Gastrocnemius medialis (tissue), 4 donors: Measurements from ENCODE around the gene PIEZO1. TPM values are rescaled to one million over a fixed set of nuclear protein-coding genes. Genes with fewer than 3 reads are reported as not detected.

Experiments
- ATAC-seq, 2 donors: fragments of 150-250 bp; one replicate each; pipeline ENCODE4 v1.9.1; 2016
- DNase-seq, 2 donors: peaks; one replicate each; pipeline ENCODE4 v3.0.0-alpha.2; 2019
- H3K27ac ChIP-seq, 4 donors: fragments of 200-600 bp; sonication (generic); 1 replicate in 1 of 4; 2 replicates in 3 of 4; pipeline ENCODE4 v1.5.1; 2016 to 2018; ENCODE audit warnings: mild to moderate bottlenecking in 2 of 4, moderate library complexity in 1 of 4
- H3K27me3 ChIP-seq, 3 donors: fragments of 200-600 bp; sonication (generic) in 2 of 3; 1 replicate in 1 of 3; 2 replicates in 2 of 3; pipeline versions ENCODE4 v1.5.1 to v1.6.0; 2016 to 2019; ENCODE audit warnings: mild to moderate bottlenecking in 1 of 3, moderate library complexity in 1 of 3
- H3K36me3 ChIP-seq, 2 donors: fragments of 200-600 bp; sonication (generic) in 1 of 2; one replicate each; pipeline ENCODE4 v1.5.1; 2017 to 2018
- H3K4me1 ChIP-seq, 2 donors: fragments of 200-600 bp; sonication (generic) in 1 of 2; one replicate each; pipeline ENCODE4 v1.5.1; 2016 to 2017; ENCODE audit warnings: mild to moderate bottlenecking in 2 of 2
- H3K4me3 ChIP-seq, 4 donors: fragments of 200-600 bp; sonication (generic) in 3 of 4; 1 replicate in 1 of 4; 2 replicates in 3 of 4; pipeline ENCODE4 v1.5.1; 2016 to 2019; ENCODE audit warnings: mild to moderate bottlenecking in 2 of 4
- H3K9me3 ChIP-seq, 3 donors: fragments of 200-600 bp; sonication (generic) in 2 of 3; 1 replicate in 1 of 3; 2 replicates in 2 of 3; pipeline ENCODE4 v1.5.1; 2016 to 2019
- POLR2A ChIP-seq, 2 donors: fragments of 450-650 bp; IDR thresholded peaks; one replicate each; pipeline ENCODE4 v1.6.1; 2017; ENCODE audit warnings: antibody characterized with exemption in 2 of 2, mild to moderate bottlenecking in 2 of 2, moderate library complexity in 2 of 2
- in situ Hi-C, 4 donors: fragments of 200-750 bp; cut with MboI; loops; one replicate each; pipeline versions ENCODE4 v1.15.0 to v1.8.0; 2017; ENCODE audit warnings: low sequenced_read_pairs in 4 of 4
- intact Hi-C: fragments of 100-400 bp; cut with DNase I; formaldehyde crosslinking; loops from one replicate; pipeline ENCODE4 v1.15.1; 2023; ENCODE audit warnings: low total_unique reads
- total RNA-seq, 4 donors: library from RNA; depleted of rRNA; stranded (reverse); fragments of >200 nt; gene quantifications; one replicate each; pipeline versions ENCODE4 v1.1.0 to v1.2.3, GENCODE V29; 2016
- TF ChIP-seq, protein P1 (sequence below), 5 experiments: fragments of 450-650 bp in 3 of 5; fragments of 200-600 bp in 2 of 5; sonication (generic) in 2 of 5; IDR thresholded peaks in 4 of 5; conservative IDR thresholded peaks in 1 of 5; 1 replicate in 4 of 5; 2 replicates in 1 of 5; pipeline ENCODE4 v1.5.1; 2016 to 2019; ENCODE audit warnings: antibody characterized with exemption in 5 of 5, mild to moderate bottlenecking in 3 of 5, moderate library complexity in 3 of 5

The PIEZO1 gene
- total RNA-seq, 4 donors from 2014 or later, result 9.0 to 37.0 (median 16.5) TPM

DNA sequence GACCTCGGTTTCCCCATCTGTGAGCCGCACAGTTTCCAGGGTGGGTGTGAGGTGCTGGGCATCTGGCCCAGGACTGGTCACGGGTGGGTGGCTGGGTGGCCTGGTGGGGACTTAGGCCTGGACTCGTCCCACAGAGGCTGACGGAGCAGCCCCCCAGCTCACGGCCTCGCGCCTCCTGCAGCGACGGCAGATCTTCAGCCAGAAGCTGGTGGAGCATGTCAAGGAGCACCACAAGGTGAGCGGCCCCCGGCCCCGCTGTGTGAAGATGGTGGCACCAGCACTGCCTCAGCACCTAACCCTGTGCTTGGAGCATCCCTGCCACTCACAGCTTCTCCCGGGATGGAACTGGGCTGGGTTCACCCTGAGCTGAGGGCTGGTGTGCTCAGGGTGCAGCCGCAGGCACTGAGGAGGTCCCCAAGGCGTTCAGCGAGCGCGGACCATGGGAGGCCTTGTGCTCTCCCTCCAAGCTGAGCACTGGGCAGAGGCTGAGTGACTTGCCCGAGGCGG lies 20.9 kb upstream of the PIEZO1 start:
- Histone ChIP-seq H3K27me3 (peaks cover 0 to 10% (median 6%) of the 10 kb centered on the region in 3 donors), H3K4me1 (peaks cover 10 to 18% of the 10 kb centered on the region in 2 donors), H3K27ac (no peak overlapping the region), H3K9me3 (no peaks in the 10 kb centered on the region), H3K36me3 (peaks cover 0 to 10% of the 10 kb centered on the region in 2 donors), H3K4me3 (no peak overlapping the region)
- intact Hi-C loops, result no loop called here
- ATAC-seq (no peak), DNase-seq (no peak)
- in situ Hi-C loops, result no loop called here
- TF ChIP-seq, protein P1, sequence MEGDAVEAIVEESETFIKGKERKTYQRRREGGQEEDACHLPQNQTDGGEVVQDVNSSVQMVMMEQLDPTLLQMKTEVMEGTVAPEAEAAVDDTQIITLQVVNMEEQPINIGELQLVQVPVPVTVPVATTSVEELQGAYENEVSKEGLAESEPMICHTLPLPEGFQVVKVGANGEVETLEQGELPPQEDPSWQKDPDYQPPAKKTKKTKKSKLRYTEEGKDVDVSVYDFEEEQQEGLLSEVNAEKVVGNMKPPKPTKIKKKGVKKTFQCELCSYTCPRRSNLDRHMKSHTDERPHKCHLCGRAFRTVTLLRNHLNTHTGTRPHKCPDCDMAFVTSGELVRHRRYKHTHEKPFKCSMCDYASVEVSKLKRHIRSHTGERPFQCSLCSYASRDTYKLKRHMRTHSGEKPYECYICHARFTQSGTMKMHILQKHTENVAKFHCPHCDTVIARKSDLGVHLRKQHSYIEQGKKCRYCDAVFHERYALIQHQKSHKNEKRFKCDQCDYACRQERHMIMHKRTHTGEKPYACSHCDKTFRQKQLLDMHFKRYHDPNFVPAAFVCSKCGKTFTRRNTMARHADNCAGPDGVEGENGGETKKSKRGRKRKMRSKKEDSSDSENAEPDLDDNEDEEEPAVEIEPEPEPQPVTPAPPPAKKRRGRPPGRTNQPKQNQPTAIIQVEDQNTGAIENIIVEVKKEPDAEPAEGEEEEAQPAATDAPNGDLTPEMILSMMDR (IDR thresholded peaks at IDR 0.05 in 4 of 5, conservative IDR thresholded peaks at IDR 0.05 in 1 of 5), result no peak
- TF ChIP-seq POLR2A (IDR thresholded peaks at IDR 0.05), result no peak

DNA sequence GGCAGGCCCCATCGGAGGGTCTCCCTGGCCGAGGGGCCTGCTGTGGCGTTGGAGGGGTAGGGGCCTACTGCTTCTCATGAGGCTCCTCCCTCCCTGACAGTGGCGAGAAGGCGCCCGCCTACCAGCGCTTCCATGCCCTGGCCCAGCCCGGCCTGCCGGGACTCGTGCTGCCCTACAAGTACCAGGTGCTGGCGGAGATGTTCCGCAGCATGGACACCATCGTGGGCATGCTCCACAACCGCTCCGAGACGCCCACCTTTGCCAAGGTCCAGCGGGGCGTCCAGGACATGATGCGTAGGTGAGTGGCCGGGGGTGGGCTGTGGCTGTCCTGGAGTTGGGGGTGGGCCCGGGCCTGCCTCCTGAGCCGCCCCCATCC lies 20.3 kb upstream of the PIEZO1 start:
- TF ChIP-seq POLR2A (IDR thresholded peaks at IDR 0.05), result no peak
- TF ChIP-seq, protein P1 (IDR thresholded peaks at IDR 0.05 in 4 of 5, conservative IDR thresholded peaks at IDR 0.05 in 1 of 5), result no peak
- ATAC-seq (no peak), DNase-seq (no peak)
- intact Hi-C loops, result no loop called here
- no peak overlapping the region for H3K4me3 ChIP-seq
- no peak overlapping the region for H3K27ac ChIP-seq
- H3K36me3 ChIP-seq, result peaks cover 0 to 10% of the 10 kb centered on the region in 2 donors
- H3K27me3 ChIP-seq, result peaks cover 0 to 10% (median 6%) of the 10 kb centered on the region in 3 donors
- H3K9me3 ChIP-seq, result no peaks in the 10 kb centered on the region
- peaks cover 4 to 12% of the 10 kb centered on the region in 2 donors for H3K4me1 ChIP-seq
- in situ Hi-C loops, result no loop called here

DNA sequence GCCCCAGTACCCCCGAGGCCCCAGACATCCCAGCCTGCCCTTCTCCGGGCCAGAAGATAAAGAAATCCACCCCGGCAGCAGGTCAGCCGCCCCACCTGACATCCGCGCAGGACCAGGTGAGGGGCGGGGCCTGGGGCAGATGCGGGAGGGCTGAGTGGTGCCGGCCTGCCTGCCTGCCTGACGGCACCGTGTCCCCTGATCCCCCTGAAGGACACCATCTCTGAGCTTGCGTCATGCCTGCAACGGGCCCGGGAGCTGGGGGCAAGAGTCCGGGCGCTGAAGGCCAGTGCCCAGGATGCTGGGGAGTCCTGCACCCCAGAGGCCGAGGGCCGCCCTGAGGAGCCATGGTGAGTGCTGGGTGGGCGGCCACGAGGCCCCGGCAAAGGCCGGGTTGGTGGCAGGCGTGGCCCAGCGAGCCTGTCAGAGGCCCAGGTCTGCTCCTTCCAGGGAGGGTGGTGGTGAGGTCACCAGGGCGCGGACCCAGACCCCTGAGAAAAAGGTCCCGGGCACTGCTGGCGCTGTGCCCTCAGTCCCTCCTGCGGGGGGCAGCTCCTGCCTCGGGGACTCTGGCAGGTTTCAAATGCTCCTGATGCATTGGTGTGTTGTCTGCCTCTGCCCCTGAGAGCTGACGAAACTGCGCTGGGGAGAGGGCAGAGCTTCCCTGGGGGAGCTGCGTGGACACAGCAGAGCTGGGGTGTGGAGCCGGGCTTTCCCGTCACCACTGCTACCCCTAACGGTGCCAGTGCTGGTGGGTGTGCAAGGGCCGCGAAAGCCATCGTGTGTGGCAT lies 19.7 kb upstream of the PIEZO1 start:
- Histone ChIP-seq H3K36me3 (peaks cover 0 to 10% of the 10 kb centered on the region in 2 donors), H3K27ac (no peak overlapping the region), H3K4me1 (peaks cover 0 to 6% of the 10 kb centered on the region in 2 donors), H3K9me3 (no peaks in the 10 kb centered on the region), H3K4me3 (no peak overlapping the region), H3K27me3 (peaks cover 0 to 10% (median 6%) of the 10 kb centered on the region in 3 donors)
- no peak for ATAC-seq
- TF ChIP-seq POLR2A (IDR thresholded peaks at IDR 0.05), result no peak
- TF ChIP-seq, protein P1 (IDR thresholded peaks at IDR 0.05 in 4 of 5, conservative IDR thresholded peaks at IDR 0.05 in 1 of 5), result no peak
- in situ Hi-C loops (no loop called here), intact Hi-C loops (no loop called here)
- no peak for DNase-seq

DNA sequence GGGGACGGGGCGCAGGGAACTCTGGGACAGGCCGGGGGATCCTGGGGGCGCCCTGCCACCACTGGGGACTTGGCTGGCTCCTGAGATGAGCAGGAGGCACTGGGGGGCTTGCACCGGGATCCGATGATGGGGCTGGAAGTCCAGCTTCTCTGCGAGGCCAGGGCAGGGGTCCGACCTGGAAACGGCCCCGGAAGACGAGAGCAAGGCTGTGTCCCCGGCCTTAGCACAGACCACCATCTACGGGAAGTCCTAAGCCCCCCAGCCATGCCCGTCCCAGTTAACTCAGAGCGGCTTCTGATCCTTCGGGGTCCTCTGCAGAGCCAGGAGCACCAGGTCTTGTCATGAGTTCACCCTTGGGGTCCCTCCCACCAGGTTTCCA lies 19.1 kb upstream of the PIEZO1 start:
- no peak for DNase-seq

More for the DNA sequence above, 19.1 kb upstream of the PIEZO1 start:
- no peak for ATAC-seq
- Histone ChIP-seq H3K9me3 (no peaks in the 10 kb centered on the region), H3K27ac (no peak overlapping the region), H3K27me3 (peaks cover 0 to 10% (median 6%) of the 10 kb centered on the region in 3 donors), H3K4me3 (peak overlapping the region in 2 of 4 donors; percentile 65 to 67), H3K4me1 (peaks cover 0 to 5% of the 10 kb centered on the region in 2 donors), H3K36me3 (peaks cover 0 to 4% of the 10 kb centered on the region in 2 donors)
- TF ChIP-seq, protein P1 (IDR thresholded peaks at IDR 0.05 in 4 of 5, conservative IDR thresholded peaks at IDR 0.05 in 1 of 5), result no peak
- TF ChIP-seq POLR2A (IDR thresholded peaks at IDR 0.05), result no peak
- intact Hi-C loops, result no loop called here
- in situ Hi-C loops, result no loop called here
